Epithelial cell of esophagus (primary cell): ENCODE results near the gene ERVW-1.

ENCODE experiments used
- DNase-seq: peaks from one replicate; pipeline ENCODE4 v3.0.0; 2010; ENCODE audit warnings: low read depth
- H3K4me3 ChIP-seq: 2 replicates; pipeline ENCODE4 v1.5.1; 2011; ENCODE audit warnings: mild to moderate bottlenecking, low read length, control low read depth
- TF ChIP-seq, protein P1 (sequence below): IDR thresholded peaks from 2 replicates; pipeline ENCODE4 v1.5.1; 2011; ENCODE audit warnings: low read depth, mild to moderate bottlenecking, low read length, control low read depth, inconsistent platforms; ENCODE audit not compliant: insufficient read depth; ENCODE audit errors: missing control alignments

Gene ERVW-1

DNA sequence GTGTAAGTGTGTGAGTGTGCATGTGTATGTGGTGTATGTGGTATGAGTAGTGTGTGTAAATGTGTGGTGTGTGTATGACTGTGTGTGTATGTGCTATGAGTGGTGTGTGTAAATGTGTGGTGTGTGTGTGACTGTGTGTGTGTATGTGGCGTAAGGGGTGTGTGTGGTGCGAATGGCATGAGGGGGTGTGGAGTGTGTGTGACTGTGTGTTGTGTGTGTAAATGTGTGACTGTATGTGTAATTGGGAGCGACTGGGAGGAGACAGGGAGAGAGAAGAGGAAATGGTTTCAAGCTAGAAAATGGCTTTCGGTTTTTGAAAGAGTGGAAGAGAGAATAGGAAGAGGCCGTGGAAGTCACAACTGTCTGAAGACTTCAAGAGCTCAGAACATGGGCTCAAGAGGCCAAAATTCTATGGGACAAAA, 54.0 kb downstream of the ERVW-1 start:
- no peak overlapping the region for H3K4me3 ChIP-seq
- TF ChIP-seq, protein P1, sequence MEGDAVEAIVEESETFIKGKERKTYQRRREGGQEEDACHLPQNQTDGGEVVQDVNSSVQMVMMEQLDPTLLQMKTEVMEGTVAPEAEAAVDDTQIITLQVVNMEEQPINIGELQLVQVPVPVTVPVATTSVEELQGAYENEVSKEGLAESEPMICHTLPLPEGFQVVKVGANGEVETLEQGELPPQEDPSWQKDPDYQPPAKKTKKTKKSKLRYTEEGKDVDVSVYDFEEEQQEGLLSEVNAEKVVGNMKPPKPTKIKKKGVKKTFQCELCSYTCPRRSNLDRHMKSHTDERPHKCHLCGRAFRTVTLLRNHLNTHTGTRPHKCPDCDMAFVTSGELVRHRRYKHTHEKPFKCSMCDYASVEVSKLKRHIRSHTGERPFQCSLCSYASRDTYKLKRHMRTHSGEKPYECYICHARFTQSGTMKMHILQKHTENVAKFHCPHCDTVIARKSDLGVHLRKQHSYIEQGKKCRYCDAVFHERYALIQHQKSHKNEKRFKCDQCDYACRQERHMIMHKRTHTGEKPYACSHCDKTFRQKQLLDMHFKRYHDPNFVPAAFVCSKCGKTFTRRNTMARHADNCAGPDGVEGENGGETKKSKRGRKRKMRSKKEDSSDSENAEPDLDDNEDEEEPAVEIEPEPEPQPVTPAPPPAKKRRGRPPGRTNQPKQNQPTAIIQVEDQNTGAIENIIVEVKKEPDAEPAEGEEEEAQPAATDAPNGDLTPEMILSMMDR, result no peak
- no peak for DNase-seq

DNA sequence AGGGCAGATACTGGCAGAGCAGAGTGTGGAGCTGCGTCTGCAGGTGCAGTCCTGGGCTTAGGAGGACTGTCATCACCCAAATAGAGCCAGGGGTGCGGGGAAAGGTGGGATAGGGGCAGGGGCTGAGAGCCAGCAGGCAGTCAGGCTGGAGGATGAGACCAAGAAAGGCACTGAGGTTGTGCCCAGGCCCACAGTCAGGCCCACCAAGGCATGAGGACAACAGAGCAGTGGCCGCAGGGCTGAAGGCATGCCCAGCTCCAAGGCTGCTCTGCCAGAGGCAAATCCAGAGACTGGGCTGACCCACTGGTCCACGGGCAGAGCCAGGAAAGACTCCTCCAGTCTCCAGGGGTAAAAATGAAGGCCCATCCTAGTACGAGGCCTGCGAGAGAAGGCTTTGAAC, 54.8 kb downstream of the ERVW-1 start:
- H3K4me3 ChIP-seq, result no peak overlapping the region
- no peak for DNase-seq

DNA sequence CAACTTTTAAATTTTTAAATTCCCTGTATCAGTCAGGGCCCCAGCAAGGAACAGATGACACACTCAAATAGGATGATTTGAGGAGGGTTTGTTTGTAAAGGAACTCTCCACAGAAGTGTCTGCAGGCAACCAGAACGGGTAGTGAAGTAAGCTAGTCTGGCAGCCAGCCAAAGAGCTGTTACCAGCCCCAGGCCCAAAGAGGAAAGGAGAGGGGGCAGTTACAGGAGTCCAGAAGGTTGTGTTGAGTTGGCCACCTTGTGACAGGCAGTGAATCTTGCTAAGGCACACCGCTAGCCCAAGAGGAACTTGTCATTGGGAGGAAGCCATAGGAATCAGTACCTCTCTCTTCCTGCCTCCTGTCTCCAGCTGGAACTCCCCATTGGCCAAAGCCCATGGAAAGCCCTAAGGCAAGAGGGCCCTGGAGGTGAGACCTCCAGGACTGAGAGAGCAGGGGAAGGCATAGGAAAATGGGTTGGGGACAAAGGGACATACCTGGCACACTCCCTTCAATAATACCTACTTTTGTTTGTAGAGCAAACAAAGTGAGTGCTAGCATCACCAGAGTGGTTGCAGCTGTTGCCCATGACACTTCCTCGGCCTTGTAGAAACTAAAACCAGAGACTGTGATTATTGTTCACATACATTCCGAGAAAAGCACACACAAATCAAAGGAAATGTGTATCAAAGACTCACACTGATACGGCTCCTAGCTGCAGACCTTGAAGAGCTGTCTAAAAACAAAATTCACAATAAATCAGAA, 55.9 kb downstream of the ERVW-1 start:
- TF ChIP-seq, protein P1, result no peak
- DNase-seq, result peak; percentile 24
- no peak overlapping the region for H3K4me3 ChIP-seq

More for the DNA sequence above, 54.8 kb downstream of the ERVW-1 start:
- TF ChIP-seq, protein P1, result no peak
